H9 (cell line): ENCODE results near the gene CAMTA1. TPM values are rescaled to one million over a fixed set of nuclear protein-coding genes. Genes with fewer than 3 reads are reported as not detected.

Experiments
- DNase-seq: peaks from one replicate; pipeline ENCODE4 v3.0.0-alpha.2; 2017
- H2AFZ ChIP-seq: one replicate; pipeline ENCODE4 v1.6.1; 2013; ENCODE audit warnings: mild to moderate bottlenecking, low read length, control low read depth, moderate library complexity
- H2AK5ac ChIP-seq: 2 replicates; pipeline ENCODE4 v1.6.1; 2013; ENCODE audit warnings: low read length, control low read depth, mixed read lengths; ENCODE audit not compliant: insufficient read length
- H2BK120ac ChIP-seq: one replicate; pipeline ENCODE4 v1.6.1; 2013; ENCODE audit warnings: low read depth, mild to moderate bottlenecking, low read length, control low read depth, inconsistent platforms; ENCODE audit not compliant: poor library complexity, severe bottlenecking
- H2BK12ac ChIP-seq: 2 replicates; pipeline ENCODE4 v1.6.1; 2013; ENCODE audit warnings: low read length, control low read depth, mixed read lengths, low read depth; ENCODE audit not compliant: insufficient read length
- H2BK15ac ChIP-seq: 2 replicates; pipeline ENCODE4 v1.6.1; 2013; ENCODE audit warnings: low read depth, low read length, control low read depth
- H2BK20ac ChIP-seq: one replicate; pipeline ENCODE4 v1.6.1; 2013; ENCODE audit warnings: low read depth, mild to moderate bottlenecking, low read length, control low read depth, inconsistent platforms; ENCODE audit not compliant: poor library complexity, severe bottlenecking
- H2BK5ac ChIP-seq: 2 replicates; pipeline ENCODE4 v1.6.1; 2013; ENCODE audit warnings: low read length, control low read depth, mixed read lengths; ENCODE audit not compliant: insufficient read length
- H3K14ac ChIP-seq: 2 replicates; pipeline ENCODE4 v1.6.1; 2013; ENCODE audit warnings: low read length, control low read depth; ENCODE audit not compliant: insufficient read depth
- H3K18ac ChIP-seq: 2 replicates; pipeline ENCODE4 v1.6.1; 2013; ENCODE audit warnings: low read depth, mild to moderate bottlenecking, mixed read lengths, low read length, control low read depth; ENCODE audit not compliant: insufficient read length
- H3K23ac ChIP-seq: 2 replicates; pipeline ENCODE4 v1.6.1; 2013; ENCODE audit warnings: low read length, control low read depth, mixed read lengths, low read depth; ENCODE audit not compliant: insufficient read length
- H3K23me2 ChIP-seq: 2 replicates; pipeline ENCODE4 v1.6.1; 2013; ENCODE audit warnings: low read depth, mild to moderate bottlenecking, mixed read lengths, low read length, control low read depth; ENCODE audit not compliant: insufficient read length, poor library complexity, severe bottlenecking
- H3K27ac ChIP-seq: 2 replicates; pipeline ENCODE4 v1.5.1; 2013; ENCODE audit warnings: low read length, control low read depth, mixed read lengths, low read depth; ENCODE audit not compliant: insufficient read length
- H3K27me3 ChIP-seq: 2 replicates; pipeline ENCODE4 v1.6.1; 2013; ENCODE audit warnings: low read length, control low read depth, inconsistent platforms; ENCODE audit not compliant: insufficient read depth
- H3K4ac ChIP-seq: 2 replicates; pipeline ENCODE4 v1.6.1; 2013; ENCODE audit warnings: low read depth, mild to moderate bottlenecking, control low read depth, inconsistent platforms, low read length, moderate library complexity
- H3K4me1 ChIP-seq: 2 replicates; pipeline ENCODE4 v1.6.1; 2013; ENCODE audit warnings: low read length, control low read depth, inconsistent platforms; ENCODE audit not compliant: insufficient read depth
- H3K4me2 ChIP-seq: 2 replicates; pipeline ENCODE4 v1.6.1; 2013; ENCODE audit warnings: low read length, control low read depth, mixed read lengths; ENCODE audit not compliant: insufficient read length, insufficient read depth
- H3K56ac ChIP-seq: 2 replicates; pipeline ENCODE4 v1.6.1; 2013; ENCODE audit warnings: low read depth, mild to moderate bottlenecking, mixed read lengths, low read length, control low read depth; ENCODE audit not compliant: insufficient read length
- H3K79me1 ChIP-seq: 2 replicates; pipeline ENCODE4 v1.6.1; 2013; ENCODE audit warnings: low read depth, mild to moderate bottlenecking, moderate library complexity, low read length, control low read depth, inconsistent platforms; ENCODE audit not compliant: insufficient read depth, poor library complexity, severe bottlenecking
- H3K79me2 ChIP-seq: 2 replicates; pipeline ENCODE4 v1.6.1; 2013; ENCODE audit warnings: low read length, control low read depth, inconsistent platforms; ENCODE audit not compliant: insufficient read depth
- H3K9ac ChIP-seq: 2 replicates; pipeline ENCODE4 v1.6.1; 2013; ENCODE audit warnings: low read length, control low read depth, mixed read lengths; ENCODE audit not compliant: insufficient read length; ENCODE audit errors: extremely low read depth
- H3K9me3 ChIP-seq: one replicate; pipeline ENCODE4 v1.6.1; 2013; ENCODE audit warnings: low read depth, low read length, inconsistent platforms; ENCODE audit not compliant: control insufficient read depth
- H3T11ph ChIP-seq: one replicate; pipeline ENCODE4 v1.6.1; 2013; ENCODE audit warnings: mild to moderate bottlenecking, low read length, control low read depth, inconsistent platforms
- H4K20me1 ChIP-seq: one replicate; pipeline ENCODE4 v1.6.1; 2013; ENCODE audit not compliant: control insufficient read depth, insufficient read length, insufficient read depth
- H4K5ac ChIP-seq: 2 replicates; pipeline ENCODE4 v1.6.1; 2013; ENCODE audit warnings: low read depth, mild to moderate bottlenecking, mixed read lengths, low read length, control low read depth; ENCODE audit not compliant: insufficient read length
- H4K8ac ChIP-seq: replicated peaks from 2 replicates; pipeline ENCODE4 v1.6.1; 2013; ENCODE audit warnings: low read length, control low read depth, mixed read lengths, low read depth; ENCODE audit not compliant: insufficient read length
- H4K91ac ChIP-seq: 2 replicates; pipeline ENCODE4 v1.6.1; 2013; ENCODE audit warnings: low read depth, mild to moderate bottlenecking, moderate library complexity, mixed read lengths, low read length, control low read depth; ENCODE audit not compliant: insufficient read length
- H3K27ac Mint-ChIP-seq, 3 experiments: 2 replicates in 2 of 3; 3 replicates in 1 of 3; pipeline ENCODE4 v1.8.0; 2020 to 2021; ENCODE audit warnings: mixed read lengths in 3 of 3, mild to moderate bottlenecking in 1 of 3, moderate library complexity in 1 of 3
- H3K27me3 Mint-ChIP-seq: 2 replicates; pipeline ENCODE4 v1.8.0; 2021; ENCODE audit warnings: low read depth, mild to moderate bottlenecking, moderate library complexity, mixed read lengths
- H3K36me3 Mint-ChIP-seq, 3 experiments: 2 replicates in 2 of 3; 3 replicates in 1 of 3; pipeline ENCODE4 v1.8.0; 2020 to 2021; ENCODE audit warnings: low read depth in 3 of 3, mixed read lengths in 3 of 3; ENCODE audit not compliant: insufficient read depth in 1 of 3
- H3K4me1 Mint-ChIP-seq, 2 experiments: 2 replicates each; pipeline ENCODE4 v1.8.0; 2020; ENCODE audit warnings: mixed read lengths in 2 of 2
- H3K4me3 Mint-ChIP-seq, 2 experiments: 2 replicates in 1 of 2; 3 replicates in 1 of 2; pipeline ENCODE4 v1.8.0; 2020 to 2021; ENCODE audit warnings: mild to moderate bottlenecking in 2 of 2, mixed read lengths in 2 of 2, moderate library complexity in 1 of 2
- H3K9me3 Mint-ChIP-seq, 2 experiments: 2 replicates in 1 of 2; 3 replicates in 1 of 2; pipeline ENCODE4 v1.8.0; 2020; ENCODE audit warnings: mild to moderate bottlenecking in 2 of 2, mixed read lengths in 2 of 2, moderate library complexity in 1 of 2
- CTCF ChIP-seq: fragments of 200-600 bp; sonication (generic); conservative IDR thresholded peaks from 3 replicates; pipeline ENCODE4 v1.8.0; 2021; ENCODE audit warnings: antibody characterized with exemption, mild to moderate bottlenecking
- WGBS: extraction: QIAGEN DNeasy Blood & Tissue Kit; methylation state at CpG from one replicate; pipeline ENCODE4 v1.1.7; 2013; ENCODE audit warnings: missing lambda C conversion rate, low lambda C conversion rate, mixed read lengths; ENCODE audit not compliant: insufficient read length; ENCODE audit errors: extremely low coverage; 5-methylcytosine and 5-hydroxymethylcytosine counted together
- total RNA-seq: library from RNA; stranded (reverse); gene quantifications from 2 replicates; pipeline ENCODE4 v1.2.1, GENCODE V29; 2021

The CAMTA1 gene
- total RNA-seq, 1 experiment from 2014 or later = 115 TPM

- Histone ChIP-seq H4K8ac (no peak overlapping the region), H2BK20ac (no peak overlapping the region), H3T11ph (no peak overlapping the region), H2BK120ac (no peak overlapping the region), H3K9me3 (no peaks in the 10 kb centered on the region), H4K20me1 (no peaks in the 10 kb centered on the region), H3K4me1 (peaks cover 2% of the 10 kb centered on the region; the same call in 1 of the 2 replicates), H4K91ac (no peak overlapping the region), H3K56ac (no peak overlapping the region), H3K14ac (no peak overlapping the region), H2AFZ (no peak overlapping the region), H2BK12ac (no peak overlapping the region), H3K27ac (no peak overlapping the region), H3K4me2 (no peak overlapping the region), H2AK5ac (no peak overlapping the region), H3K9ac (no peak overlapping the region), H3K27me3 (no peaks in the 10 kb centered on the region), H3K79me1 (no peaks in the 10 kb centered on the region), H2BK5ac (no peak overlapping the region), H3K23ac (no peak overlapping the region), H3K18ac (no peak overlapping the region), H4K5ac (no peak overlapping the region), H3K23me2 (no peaks in the 10 kb centered on the region), H3K79me2 (no peaks in the 10 kb centered on the region), H3K4ac (no peak overlapping the region), H2BK15ac (no peak overlapping the region)
- no peak for TF ChIP-seq CTCF
- peak overlapping the region in 1 of 3 experiments; percentile 72; a peak in 1 of 7 replicates for H3K27ac Mint-ChIP-seq
- H3K4me3 Mint-ChIP-seq = no peak overlapping the region
- H3K4me1 Mint-ChIP-seq = peaks cover 16 to 22% of the 10 kb centered on the region in 2 experiments
- no CpG with 5 or more reads among the region's 8 CpGs for WGBS
- peak; percentile 14 for DNase-seq
- no peaks in the 10 kb centered on the region for H3K36me3 Mint-ChIP-seq
- peaks cover 2% of the 10 kb centered on the region; the same call in 1 of the 2 replicates for H3K27me3 Mint-ChIP-seq
- H3K9me3 Mint-ChIP-seq = no peaks in the 10 kb centered on the region
Observed at GRCh38 chr1:7409278-7409677, 624.0 kb downstream of the CAMTA1 start.
